ENCODE results near the gene VAPB. TPM values are rescaled to one million over a fixed set of nuclear protein-coding genes. Genes with fewer than 3 reads are reported as not detected.

The VAPB gene
- total RNA-seq, 2 experiments from 2014 or later = 31.0 to 39.1 TPM

GRCh38 chr20:58434326-58434725, 45.3 kb downstream of the VAPB start:
- peaks cover 26% of the 10 kb centered on the region for H3K36me3 Mint-ChIP-seq (ENCODE audit: low read depth)
- H3K4me3 Mint-ChIP-seq = no peak overlapping the region
- DNase-seq = no peak
- H3K4me1 Mint-ChIP-seq = peaks cover 36% of the 10 kb centered on the region
- H3K27me3 Mint-ChIP-seq = no peaks in the 10 kb centered on the region
- ChIA-PET CTCF (interaction anchor here (0.9 to 1.5 kb wide), 2 partner anchors 10 to 23 kb away, joined by 3 to 4 read pairs; no protein-coding TSS in a partner anchor), POLR2A (no interaction called here)
- H3K9me3 Mint-ChIP-seq = no peaks in the 10 kb centered on the region
- no peak overlapping the region for H3K27ac Mint-ChIP-seq

GRCh38 chr20:58435237-58435636, 46.2 kb downstream of the VAPB start:
- Mint-ChIP-seq H3K27me3 (no peaks in the 10 kb centered on the region), H3K4me1 (peaks cover 36% of the 10 kb centered on the region), H3K4me3 (no peak overlapping the region), H3K36me3 (ENCODE audit: low read depth) (peaks cover 21% of the 10 kb centered on the region), H3K9me3 (no peaks in the 10 kb centered on the region), H3K27ac (no peak overlapping the region)
- POLR2A ChIA-PET = no interaction called here
- CTCF ChIA-PET = no interaction called here
- DNase-seq = no peak

- peaks cover 34% of the 10 kb centered on the region for H3K4me1 Mint-ChIP-seq
- no peak overlapping the region for H3K4me3 Mint-ChIP-seq
- no peaks in the 10 kb centered on the region for H3K9me3 Mint-ChIP-seq
- H3K36me3 Mint-ChIP-seq (ENCODE audit: low read depth) = peaks cover 14% of the 10 kb centered on the region
- no peaks in the 10 kb centered on the region for H3K27me3 Mint-ChIP-seq
- ChIA-PET POLR2A (no interaction called here), CTCF (interaction anchor here (0.6 to 1.0 kb wide), 4 partner anchors 10 to 1281 kb away, joined by 3 to 4 read pairs (median 3); no protein-coding TSS in a partner anchor)
- DNase-seq = no peak
- no peak overlapping the region for H3K27ac Mint-ChIP-seq
Observed at GRCh38 chr20:58436868-58437645, 48.0 kb downstream of the VAPB start.

GRCh38 chr20:58438970-58439808, 50.2 kb downstream of the VAPB start:
- POLR2A ChIA-PET = no interaction called here
- DNase-seq = no peak
- no peaks in the 10 kb centered on the region for H3K9me3 Mint-ChIP-seq
- CTCF ChIA-PET = interaction anchor here (1.5 kb wide), 1 partner anchor 201 kb away, joined by 5 read pairs; no protein-coding TSS in a partner anchor
- no peak overlapping the region for H3K4me3 Mint-ChIP-seq
- H3K27ac Mint-ChIP-seq = no peak overlapping the region
- H3K36me3 Mint-ChIP-seq (ENCODE audit: low read depth) = peaks cover 27% of the 10 kb centered on the region
- peaks cover 22% of the 10 kb centered on the region for H3K4me1 Mint-ChIP-seq
- H3K27me3 Mint-ChIP-seq = no peaks in the 10 kb centered on the region

GRCh38 chr20:58440021-58440767, 51.2 kb downstream of the VAPB start:
- ChIA-PET POLR2A (no interaction called here), CTCF (interaction anchor here (0.5 to 1.8 kb wide), 3 partner anchors 10 to 202 kb away, joined by 3 to 5 read pairs (median 4); no protein-coding TSS in a partner anchor)
- no peak for DNase-seq
- Mint-ChIP-seq H3K36me3 (ENCODE audit: low read depth) (peaks cover 33% of the 10 kb centered on the region), H3K27me3 (no peaks in the 10 kb centered on the region), H3K27ac (no peak overlapping the region), H3K4me3 (no peak overlapping the region), H3K4me1 (peaks cover 23% of the 10 kb centered on the region), H3K9me3 (no peaks in the 10 kb centered on the region)

- no peak for DNase-seq
- no peak overlapping the region for H3K4me3 Mint-ChIP-seq
- H3K9me3 Mint-ChIP-seq = no peaks in the 10 kb centered on the region
- CTCF ChIA-PET = interaction anchor here (0.6 to 1.8 kb wide), 2 partner anchors 21 to 1966 kb away, joined by 4 read pairs; no protein-coding TSS in a partner anchor
- POLR2A ChIA-PET = interaction anchor here (0.6 kb wide), 1 partner anchor 9 kb away, joined by 3 read pairs; no protein-coding TSS in a partner anchor
- peaks cover 22% of the 10 kb centered on the region for H3K4me1 Mint-ChIP-seq
- H3K36me3 Mint-ChIP-seq (ENCODE audit: low read depth) = peaks cover 31% of the 10 kb centered on the region
- H3K27ac Mint-ChIP-seq = no peak overlapping the region
- H3K27me3 Mint-ChIP-seq = no peaks in the 10 kb centered on the region
Observed at GRCh38 chr20:58441723-58442122, 52.7 kb downstream of the VAPB start.

- ChIA-PET POLR2A (no interaction called here), CTCF (no interaction called here)
- Mint-ChIP-seq H3K27ac (no peak overlapping the region), H3K4me3 (no peak overlapping the region), H3K9me3 (no peaks in the 10 kb centered on the region), H3K36me3 (ENCODE audit: low read depth) (peaks cover 29% of the 10 kb centered on the region), H3K4me1 (peaks cover 13% of the 10 kb centered on the region), H3K27me3 (no peaks in the 10 kb centered on the region)
- DNase-seq = no peak
Observed at GRCh38 chr20:58444746-58445255, 55.8 kb downstream of the VAPB start.

- H3K27ac Mint-ChIP-seq = peak overlapping the region; percentile 47
- no peak overlapping the region for H3K4me3 Mint-ChIP-seq
- ChIA-PET CTCF (interaction anchor here (0.6 to 1.4 kb wide), 3 partner anchors 9 to 15 kb away, joined by 3 to 4 read pairs (median 3); no protein-coding TSS in a partner anchor), POLR2A (no interaction called here)
- peaks cover 13% of the 10 kb centered on the region for H3K4me1 Mint-ChIP-seq
- H3K36me3 Mint-ChIP-seq (ENCODE audit: low read depth) = peaks cover 33% of the 10 kb centered on the region
- H3K27me3 Mint-ChIP-seq = no peaks in the 10 kb centered on the region
- no peaks in the 10 kb centered on the region for H3K9me3 Mint-ChIP-seq
- no peak for DNase-seq
Observed at GRCh38 chr20:58446264-58446959, 57.4 kb downstream of the VAPB start.

- POLR2A ChIA-PET = no interaction called here
- H3K36me3 Mint-ChIP-seq (ENCODE audit: low read depth) = peaks cover 37% of the 10 kb centered on the region
- H3K27ac Mint-ChIP-seq = peak overlapping the region; percentile 54
- peaks cover 10% of the 10 kb centered on the region for H3K4me1 Mint-ChIP-seq
- CTCF ChIA-PET = interaction anchor here (1.0 to 1.4 kb wide), 3 partner anchors 9 to 28 kb away, joined by 3 to 4 read pairs (median 3); no protein-coding TSS in a partner anchor
- H3K4me3 Mint-ChIP-seq = no peak overlapping the region
- H3K27me3 Mint-ChIP-seq = no peaks in the 10 kb centered on the region
- H3K9me3 Mint-ChIP-seq = no peaks in the 10 kb centered on the region
- no peak for DNase-seq
Observed at GRCh38 chr20:58446960-58447265, 57.9 kb downstream of the VAPB start.

GRCh38 chr20:58447511-58448391, 58.7 kb downstream of the VAPB start:
- peak; percentile 70 for DNase-seq
- Mint-ChIP-seq H3K4me1 (peaks cover 10% of the 10 kb centered on the region), H3K36me3 (ENCODE audit: low read depth) (peaks cover 32% of the 10 kb centered on the region), H3K27ac (peak overlapping the region; percentile 55), H3K4me3 (no peak overlapping the region), H3K27me3 (no peaks in the 10 kb centered on the region), H3K9me3 (no peaks in the 10 kb centered on the region)
- ChIA-PET CTCF (interaction anchor here (0.7 to 1.4 kb wide), 4 partner anchors 10 to 99 kb away, joined by 3 to 5 read pairs (median 4); no protein-coding TSS in a partner anchor), POLR2A (no interaction called here)

- Mint-ChIP-seq H3K9me3 (peaks cover 2% of the 10 kb centered on the region), H3K27ac (no peak overlapping the region), H3K4me1 (peaks cover 8% of the 10 kb centered on the region), H3K4me3 (no peak overlapping the region), H3K36me3 (ENCODE audit: low read depth) (peaks cover 26% of the 10 kb centered on the region), H3K27me3 (no peaks in the 10 kb centered on the region)
- DNase-seq = no peak
- POLR2A ChIA-PET = no interaction called here
- CTCF ChIA-PET = no interaction called here
Observed at GRCh38 chr20:58448958-58449357, 59.9 kb downstream of the VAPB start.

Measured in activated CD4-positive, alpha-beta T cell treated with anti-CD3 and anti-CD28 coated beads, Interleukin-2, amount 10 ng/mL, durations not matched to agents 7 days and 5 days (primary cell).